Hepatocyte (in vitro differentiated cells): ENCODE data around the gene NPEPL1. TPM values are rescaled to one million over a fixed set of nuclear protein-coding genes. Genes with fewer than 3 reads are reported as not detected.
A peak's percentile ranks its signal among the peaks of the same experiment; 100 is the strongest.

Source experiments
- DNase-seq: peaks from one replicate; pipeline ENCODE4 v3.0.0-alpha.2; 2016; ENCODE audit warnings: low spot score
- H2AFZ ChIP-seq: fragments of 200-600 bp; sonication (generic); 2 replicates; pipeline ENCODE4 v1.6.0; 2016; ENCODE audit warnings: antibody characterized with exemption, mild to moderate bottlenecking
- H3K27ac ChIP-seq: fragments of 200-600 bp; sonication (generic); 2 replicates; pipeline ENCODE4 v1.5.1; 2016; ENCODE audit warnings: mild to moderate bottlenecking
- H3K27me3 ChIP-seq: fragments of 200-600 bp; sonication (generic); 2 replicates; pipeline ENCODE4 v1.6.1; 2016
- H3K36me3 ChIP-seq: fragments of 200-600 bp; sonication (generic); replicated peaks from 2 replicates; pipeline ENCODE4 v1.5.1; 2016; ENCODE audit warnings: low read depth; ENCODE audit not compliant: insufficient read depth
- H3K4me1 ChIP-seq: fragments of 200-600 bp; sonication (generic); 2 replicates; pipeline ENCODE4 v1.5.1; 2016; ENCODE audit warnings: mild to moderate bottlenecking, moderate library complexity; ENCODE audit not compliant: insufficient read depth
- H3K4me2 ChIP-seq: fragments of 200-600 bp; sonication (generic); 2 replicates; pipeline ENCODE4 v1.6.0; 2016
- H3K4me3 ChIP-seq: fragments of 200-600 bp; sonication (generic); 2 replicates; pipeline ENCODE4 v1.5.1; 2016; ENCODE audit warnings: mild to moderate bottlenecking
- H3K79me2 ChIP-seq: fragments of 200-600 bp; sonication (generic); 2 replicates; pipeline ENCODE4 v1.6.0; 2017; ENCODE audit warnings: mild to moderate bottlenecking
- H3K9me2 ChIP-seq: fragments of 200-600 bp; sonication (generic); replicated peaks from 2 replicates; pipeline ENCODE4 v1.6.0; 2017; ENCODE audit warnings: mild to moderate bottlenecking; ENCODE audit not compliant: insufficient read depth
- H3K9me3 ChIP-seq: fragments of 200-600 bp; sonication (generic); 2 replicates; pipeline ENCODE4 v1.5.1; 2016; ENCODE audit warnings: low read depth, mild to moderate bottlenecking
- H4K20me1 ChIP-seq: fragments of 200-600 bp; sonication (generic); 2 replicates; pipeline ENCODE4 v1.6.0; 2016; ENCODE audit warnings: mild to moderate bottlenecking; ENCODE audit not compliant: insufficient read depth, poor library complexity, severe bottlenecking
- CTCF ChIP-seq: fragments of 200-600 bp; sonication (generic); IDR thresholded peaks from 2 replicates; pipeline ENCODE4 v1.5.1; 2016; ENCODE audit warnings: antibody characterized with exemption, mild to moderate bottlenecking; ENCODE audit not compliant: poor library complexity
- EZH2 ChIP-seq: fragments of 200-600 bp; sonication (generic); IDR thresholded peaks from 2 replicates; pipeline ENCODE4 v1.6.1; 2016; ENCODE audit warnings: antibody characterized with exemption, mild to moderate bottlenecking, borderline replicate concordance
- EZH2phosphoT487 ChIP-seq: fragments of 200-600 bp; sonication (generic); IDR thresholded peaks from one replicate; pipeline ENCODE4 v1.6.1; 2018; ENCODE audit warnings: antibody characterized with exemption, mild to moderate bottlenecking, low read depth, moderate library complexity; ENCODE audit not compliant: unreplicated experiment, severe bottlenecking
- WGBS: methylation state at CpG from one replicate; pipeline ENCODE4 v1.1.6; 2016; ENCODE audit warnings: low lambda C conversion rate; ENCODE audit errors: missing lambda C conversion rate; 5-methylcytosine and 5-hydroxymethylcytosine counted together
- polyA plus RNA-seq: library from polyadenylated mRNA; unstranded; fragments of >200 nt; fragmentation: Nextera tagmentation; extraction: Ambion mirVana; gene quantifications from 2 replicates; pipeline ENCODE4 v1.2.1, GENCODE V29; 2016
- total RNA-seq: library from RNA; depleted of rRNA; stranded (reverse); fragments of >200 nt; gene quantifications from 2 replicates; pipeline ENCODE4 v1.2.3, GENCODE V29; 2014

NPEPL1 gene
- total and polyA plus RNA-seq, 2 experiments from 2014 or later: 15.2 to 42.3 TPM

GRCh38 chr20:58688414-58688813 lies 4.2 kb upstream of the NPEPL1 start:
- Histone ChIP-seq H3K9me3 (no peaks in the 10 kb centered on the region), H3K4me3 (no peak overlapping the region), H3K4me1 (peaks cover 30% of the 10 kb centered on the region), H3K79me2 (no peaks in the 10 kb centered on the region), H3K27me3 (no peaks in the 10 kb centered on the region), H3K9me2 (no peaks in the 10 kb centered on the region), H2AFZ (no peak overlapping the region), H3K27ac (no peak overlapping the region), H4K20me1 (no peaks in the 10 kb centered on the region), H3K4me2 (no peak overlapping the region), H3K36me3 (no peaks in the 10 kb centered on the region)
- TF ChIP-seq EZH2 (no peak), CTCF (no peak), EZH2phosphoT487 (no peak)
- WGBS: 97% methylated on average over 4 of the region's 4 CpGs
- no peak for DNase-seq

GRCh38 chr20:58688840-58689239 lies 3.8 kb upstream of the NPEPL1 start:
- Histone ChIP-seq H2AFZ (no peak overlapping the region), H3K27ac (no peak overlapping the region), H4K20me1 (no peaks in the 10 kb centered on the region), H3K36me3 (no peaks in the 10 kb centered on the region), H3K9me3 (no peaks in the 10 kb centered on the region), H3K27me3 (no peaks in the 10 kb centered on the region), H3K9me2 (no peaks in the 10 kb centered on the region), H3K4me3 (no peak overlapping the region), H3K4me2 (no peak overlapping the region), H3K79me2 (no peaks in the 10 kb centered on the region), H3K4me1 (peaks cover 34% of the 10 kb centered on the region)
- TF ChIP-seq EZH2phosphoT487 (no peak), CTCF (no peak), EZH2 (no peak)
- 60% methylated on average over 6 of the region's 6 CpGs for WGBS
- no peak for DNase-seq

GRCh38 chr20:58690396-58691135 lies 2.0 kb upstream of the NPEPL1 start:
- Histone ChIP-seq H3K79me2 (no peaks in the 10 kb centered on the region), H3K9me2 (no peaks in the 10 kb centered on the region), H3K36me3 (no peaks in the 10 kb centered on the region), H3K27me3 (no peaks in the 10 kb centered on the region), H3K4me1 (peaks cover 34% of the 10 kb centered on the region), H3K9me3 (no peaks in the 10 kb centered on the region), H3K27ac (peak overlapping the region; percentile 87), H3K4me3 (no peak overlapping the region), H2AFZ (no peak overlapping the region), H4K20me1 (no peaks in the 10 kb centered on the region), H3K4me2 (peak overlapping the region; percentile 34)
- 35% methylated on average over 7 of the region's 7 CpGs for WGBS
- TF ChIP-seq EZH2 (no peak), CTCF (no peak), EZH2phosphoT487 (no peak)
- peak; percentile 51 for DNase-seq
